ENCODE results near the gene CGRRF1.

The CGRRF1 gene

GRCh38 chr14:54567639-54568561 lies 58.2 kb downstream of the CGRRF1 start:
- peak overlapping the region; percentile 53 for H3K4me3 ChIP-seq (ENCODE audit: low read length)
- no peak for DNase-seq (ENCODE audit: low read depth, low spot score)

- H3K4me3 ChIP-seq (ENCODE audit: low read length), result no peak overlapping the region
- no peak for DNase-seq (ENCODE audit: low read depth, low spot score)
Measured at GRCh38 chr14:54568821-54569595, 59.3 kb downstream of the CGRRF1 start.

DNA sequence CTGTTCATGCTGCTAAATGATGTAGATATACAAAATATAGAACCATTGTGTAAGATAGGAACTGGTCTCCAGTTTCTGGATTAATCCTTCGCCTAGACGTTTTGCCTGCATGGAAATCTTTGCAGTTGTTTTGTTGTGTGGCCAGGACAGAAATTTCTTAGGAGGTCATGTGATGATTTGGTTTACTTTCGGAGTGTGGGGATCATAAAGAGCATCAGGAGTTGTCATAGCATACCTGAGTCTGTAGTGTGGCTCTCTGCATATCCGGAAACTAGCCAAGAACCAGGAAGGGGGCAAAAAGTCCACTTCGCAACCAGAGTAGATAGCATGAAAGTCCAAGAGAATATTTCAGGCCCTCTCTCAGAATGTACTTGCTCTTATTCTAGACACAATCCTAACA lies 60.3 kb downstream of the CGRRF1 start:
- no peak overlapping the region for H3K4me3 ChIP-seq (ENCODE audit: low read length)
- DNase-seq (ENCODE audit: low read depth, low spot score), result no peak

DNA sequence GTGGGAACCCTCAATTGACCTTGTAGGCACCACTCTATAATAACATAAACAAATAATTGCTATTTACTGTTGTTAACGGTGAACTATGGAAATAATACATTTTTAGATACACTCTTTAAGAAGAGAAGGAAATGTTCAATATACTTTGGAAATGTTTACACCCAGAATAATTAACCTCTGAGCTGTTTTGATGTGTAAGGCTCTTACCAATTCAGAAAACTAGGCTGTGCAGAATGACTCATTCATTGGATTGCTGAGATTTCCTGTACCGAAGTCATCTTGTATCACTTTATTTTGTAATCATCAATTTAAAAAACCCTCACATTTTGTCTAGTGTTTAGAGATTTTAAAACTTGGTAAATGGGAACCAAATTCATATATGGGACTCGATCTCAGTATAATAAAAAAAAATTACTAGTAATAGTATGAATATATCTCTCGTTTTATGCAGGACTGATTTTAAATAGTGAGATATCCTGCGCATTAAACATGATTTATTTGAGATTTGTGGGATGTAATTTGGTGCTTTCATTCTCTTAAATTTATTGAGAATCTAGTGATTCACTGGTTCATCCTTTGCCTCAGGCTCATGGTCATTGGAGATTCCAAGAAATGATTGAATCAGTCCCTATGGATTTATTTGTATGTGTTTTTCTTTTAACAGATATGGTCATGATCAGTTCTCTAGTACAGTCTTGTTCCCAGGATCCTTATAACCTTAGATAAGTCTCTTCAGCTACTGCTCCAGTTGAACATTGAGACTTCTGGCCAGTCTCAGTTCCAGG lies 61.1 kb downstream of the CGRRF1 start:
- no peak overlapping the region for H3K4me3 ChIP-seq (ENCODE audit: low read length)
- no peak for DNase-seq (ENCODE audit: low read depth, low spot score)

- no peak overlapping the region for H3K4me3 ChIP-seq (ENCODE audit: low read length)
- no peak for DNase-seq (ENCODE audit: low read depth, low spot score)
Measured at GRCh38 chr14:54572316-54572715, 62.6 kb downstream of the CGRRF1 start.

GRCh38 chr14:54574528-54574927 lies 64.8 kb downstream of the CGRRF1 start:
- DNase-seq (ENCODE audit: low read depth, low spot score), result no peak
- H3K4me3 ChIP-seq (ENCODE audit: low read length), result no peak overlapping the region

GRCh38 chr14:54577494-54577893 lies 67.8 kb downstream of the CGRRF1 start:
- no peak for DNase-seq (ENCODE audit: low read depth, low spot score)
- no peak overlapping the region for H3K4me3 ChIP-seq (ENCODE audit: low read length)

DNA sequence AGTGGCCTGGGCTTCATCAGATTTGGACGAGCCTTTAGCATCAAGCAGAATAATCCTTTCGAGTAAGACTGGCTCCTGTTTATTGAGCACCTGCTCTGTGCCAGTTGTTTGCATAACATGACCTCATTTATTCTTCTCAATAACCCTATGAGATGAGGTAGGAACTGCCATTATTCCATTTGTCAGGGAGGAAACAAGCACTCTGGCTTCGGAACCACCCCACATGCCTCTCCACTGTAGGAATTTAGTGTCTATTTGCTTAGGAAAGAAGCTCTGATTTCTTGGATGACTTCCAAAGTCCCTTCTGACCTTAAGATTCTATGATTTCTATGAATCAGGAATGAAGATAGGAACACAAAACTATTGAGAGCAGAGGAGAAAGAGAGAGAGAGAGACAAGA lies 68.3 kb downstream of the CGRRF1 start:
- DNase-seq (ENCODE audit: low read depth, low spot score), result no peak
- H3K4me3 ChIP-seq (ENCODE audit: low read length), result no peak overlapping the region

DNA sequence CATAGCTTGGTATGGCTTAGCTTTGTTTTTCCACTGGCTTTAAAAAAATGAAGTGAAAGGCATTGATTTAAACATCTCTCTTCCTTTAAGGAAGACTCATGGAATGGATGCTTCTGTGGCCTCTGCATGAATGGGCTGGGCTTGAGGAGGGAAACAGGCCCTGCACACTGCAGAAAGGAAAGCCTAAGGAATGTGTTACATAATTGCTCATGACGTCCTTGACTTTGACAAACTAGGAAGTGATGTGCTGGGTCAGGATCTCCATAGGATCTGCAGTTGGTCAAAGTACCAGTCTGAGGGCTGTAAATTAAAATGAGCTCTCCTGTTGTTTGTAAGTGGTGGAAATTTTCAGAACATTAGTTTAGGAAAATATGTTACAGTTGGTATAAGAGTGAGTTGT lies 69.9 kb downstream of the CGRRF1 start:
- no peak overlapping the region for H3K4me3 ChIP-seq (ENCODE audit: low read length)
- no peak for DNase-seq (ENCODE audit: low read depth, low spot score)

DNA sequence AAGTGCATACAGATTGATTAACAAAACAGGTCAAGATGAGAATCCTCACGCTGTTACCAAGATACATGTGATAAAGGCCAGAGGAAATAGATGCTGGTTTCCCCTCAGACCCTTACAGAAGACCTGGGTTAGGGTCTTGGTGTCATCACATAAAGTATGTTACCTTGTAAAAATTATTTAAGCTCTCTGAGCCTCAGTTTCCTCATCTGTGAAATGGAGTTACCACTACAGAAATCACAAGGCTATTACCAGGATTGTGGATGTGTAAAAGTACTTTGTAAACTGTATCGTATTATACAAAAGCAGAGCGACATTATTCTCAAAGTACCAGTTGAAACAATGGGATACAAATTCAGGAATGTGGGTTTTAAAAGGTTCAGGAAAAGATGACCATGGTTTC lies 71.2 kb downstream of the CGRRF1 start:
- no peak for DNase-seq (ENCODE audit: low read depth, low spot score)
- no peak overlapping the region for H3K4me3 ChIP-seq (ENCODE audit: low read length)

- DNase-seq (ENCODE audit: low read depth, low spot score), result no peak
- H3K4me3 ChIP-seq (ENCODE audit: low read length), result no peak overlapping the region
Measured at GRCh38 chr14:54582334-54582733, 72.6 kb downstream of the CGRRF1 start.

DNA sequence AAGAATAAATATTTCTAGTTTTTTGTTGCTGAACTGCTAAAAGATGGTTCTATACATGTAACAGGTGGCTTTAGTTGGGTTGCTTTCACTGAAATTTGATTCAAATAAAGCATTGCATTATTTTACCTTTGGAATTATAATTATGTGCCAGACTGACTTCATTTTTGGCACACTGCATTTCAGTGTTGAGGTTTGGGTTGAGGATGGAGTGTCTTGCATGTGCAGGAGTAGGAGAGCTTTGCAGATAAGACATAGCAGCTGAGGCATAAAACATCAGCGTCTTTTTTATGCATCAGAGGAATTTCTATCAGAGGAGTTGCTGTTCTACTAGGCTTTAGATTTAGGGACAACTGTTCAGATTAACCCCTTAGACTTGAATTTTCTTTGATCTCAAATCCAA lies 74.4 kb downstream of the CGRRF1 start:
- no peak for DNase-seq (ENCODE audit: low read depth, low spot score)
- no peak overlapping the region for H3K4me3 ChIP-seq (ENCODE audit: low read length)

DNA sequence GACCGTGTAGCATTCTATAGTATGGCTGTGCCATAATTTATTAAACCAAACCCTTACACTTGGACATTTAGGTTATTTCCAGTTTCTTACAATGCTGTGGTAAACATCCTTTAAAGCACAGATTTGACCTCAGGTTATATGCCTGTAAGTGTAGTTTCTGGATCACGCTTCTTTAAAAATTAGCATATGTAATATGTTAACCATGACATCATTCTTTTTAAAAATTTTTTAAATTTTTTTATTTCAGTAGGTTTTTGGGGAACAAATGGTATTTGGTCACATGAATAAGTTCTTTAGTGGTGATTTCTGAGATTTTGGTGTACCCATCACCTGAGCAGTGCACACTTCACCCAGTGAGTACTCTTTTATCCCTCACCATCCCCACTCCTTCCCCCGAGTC lies 75.5 kb downstream of the CGRRF1 start:
- no peak overlapping the region for H3K4me3 ChIP-seq (ENCODE audit: low read length)
- no peak for DNase-seq (ENCODE audit: low read depth, low spot score)

All from Jurkat, Clone E6-1 (cell line).